Natural killer cell (primary cell): ENCODE data around the gene C1QBP. TPM values are rescaled to one million over a fixed set of nuclear protein-coding genes. Genes with fewer than 3 reads are reported as not detected.
"Not testable (repeated sequence)": the region's sequence is repeated elsewhere in the genome, so short reads cannot be mapped to it uniquely, and the experiment has no call there.

Experiments
- ATAC-seq, 3 donors: fragments of 150-1000 bp in 2 of 3; fragments of 200-7000 bp in 1 of 3; cut with Tn5 transposase; 1 replicate in 1 of 3; 2 replicates in 2 of 3; pipeline ENCODE4 v1.10.0; 2021; ENCODE audit warnings: mild to moderate bottlenecking in 2 of 3, moderate library complexity in 2 of 3
- DNase-seq, 2 donors: peaks; one replicate each; pipeline versions ENCODE4 v3.0.0 to v3.0.0-alpha.2; 2013 to 2021; ENCODE audit warnings: mixed read lengths in 1 of 2
- H3K27ac ChIP-seq: one replicate; pipeline ENCODE4 v1.5.1; 2013; ENCODE audit warnings: mild to moderate bottlenecking, low read length
- H3K27me3 ChIP-seq: one replicate; pipeline ENCODE4 v1.6.1; 2013; ENCODE audit warnings: low read length; ENCODE audit not compliant: control insufficient read depth, insufficient read depth
- H3K36me3 ChIP-seq: one replicate; pipeline ENCODE4 v1.6.1; 2013; ENCODE audit warnings: low read length; ENCODE audit not compliant: control insufficient read depth, insufficient read depth
- H3K4me1 ChIP-seq: one replicate; pipeline ENCODE4 v1.6.1; 2013; ENCODE audit warnings: low read length; ENCODE audit not compliant: control insufficient read depth, insufficient read depth
- H3K4me3 ChIP-seq: one replicate; pipeline ENCODE4 v1.5.1; 2013; ENCODE audit warnings: low read length
- H3K9me3 ChIP-seq: one replicate; pipeline ENCODE4 v1.6.1; 2013; ENCODE audit warnings: low read length; ENCODE audit not compliant: control insufficient read depth, insufficient read depth
- H3K27ac Mint-ChIP-seq, 2 donors: one replicate each; pipeline ENCODE4 v1.8.0; 2022; ENCODE audit warnings: mild to moderate bottlenecking in 2 of 2, mixed read lengths in 2 of 2, moderate library complexity in 1 of 2
- H3K27me3 Mint-ChIP-seq, 2 donors: one replicate each; pipeline ENCODE4 v1.8.0; 2022; ENCODE audit warnings: low read depth in 2 of 2, mixed read lengths in 2 of 2
- H3K36me3 Mint-ChIP-seq: one replicate; pipeline ENCODE4 v1.8.0; 2022; ENCODE audit warnings: mixed read lengths
- H3K4me1 Mint-ChIP-seq, 2 donors: one replicate each; pipeline ENCODE4 v1.8.0; 2022; ENCODE audit warnings: mixed read lengths in 2 of 2
- H3K4me3 Mint-ChIP-seq: one replicate; pipeline ENCODE4 v1.8.0; 2022; ENCODE audit warnings: mild to moderate bottlenecking, moderate library complexity, mixed read lengths
- H3K9me3 Mint-ChIP-seq, 2 donors: one replicate each; pipeline ENCODE4 v1.8.0; 2022; ENCODE audit warnings: mixed read lengths in 2 of 2
- WGBS: methylation state at CpG from one replicate; pipeline ENCODE4 v1.1.7; 2013; ENCODE audit warnings: missing lambda C conversion rate; ENCODE audit not compliant: insufficient coverage; 5-methylcytosine and 5-hydroxymethylcytosine counted together
- intact Hi-C: fragments of 100-400 bp; cut with micrococcal nuclease; formaldehyde crosslinking; loops from one replicate; pipeline ENCODE4 v1.14.2; 2022
- total RNA-seq, 4 donors: library from RNA; stranded (reverse); fragments of 120-200 nt in 1 of 4; gene quantifications; one replicate each; pipeline versions ENCODE4 v1.2.3 to v1.2.4, GENCODE V29; 2013 to 2022
- TF ChIP-seq, protein P1 (sequence below): fragments of 200-600 bp; IDR thresholded peaks from one replicate; pipeline ENCODE4 v1.8.0; 2022; ENCODE audit warnings: antibody characterized with exemption

The C1QBP gene
- total RNA-seq, 3 donors from 2014 or later (not counting 1 experiment from before 2014, with no cell fraction given): 38.1 to 40.8 (median 40.0) TPM

DNA sequence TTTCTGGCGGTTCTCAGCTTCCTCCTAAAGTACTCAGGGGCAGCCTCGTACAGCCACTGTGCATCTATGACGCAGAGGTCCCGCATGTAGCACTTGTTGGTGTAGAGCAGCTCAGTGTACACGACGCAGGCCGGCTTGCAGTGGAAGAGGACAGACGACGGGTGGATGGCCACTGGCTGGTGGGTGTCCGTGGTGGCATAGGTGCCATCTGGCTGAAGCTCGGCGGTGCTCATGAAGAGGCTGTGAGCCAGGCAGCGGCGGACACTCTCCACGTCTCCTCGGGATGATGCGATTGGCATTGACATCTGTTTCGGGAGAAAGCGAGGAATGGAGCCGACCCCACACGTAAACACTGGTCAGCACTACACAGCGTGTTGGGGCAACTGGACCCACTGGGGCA is 5.3 kb upstream of the C1QBP start:
- intact Hi-C loops: no loop called here
- 92% methylated on average over 22 of the region's 22 CpGs for WGBS
- H3K27ac Mint-ChIP-seq: no peak overlapping the region

DNA sequence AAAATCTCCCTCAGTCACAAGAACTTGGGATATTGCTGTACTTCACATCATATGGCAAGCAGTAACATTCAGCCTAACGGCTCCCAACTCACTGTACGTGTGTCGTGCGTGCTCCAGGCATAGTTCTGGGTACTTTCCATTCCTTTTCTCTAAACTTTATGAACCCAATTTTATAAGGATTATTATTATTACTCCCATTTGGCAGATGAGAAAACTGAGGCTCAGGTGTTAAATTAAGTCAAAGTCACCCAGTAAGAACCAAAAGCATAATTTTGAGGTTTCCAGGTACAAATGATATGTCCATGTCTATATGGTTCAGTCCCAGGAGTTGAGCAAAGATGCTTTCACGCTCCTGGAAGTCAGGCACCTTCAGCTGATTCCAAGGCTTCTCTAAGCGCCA is 4.8 kb upstream of the C1QBP start:
- TF ChIP-seq, protein P1, sequence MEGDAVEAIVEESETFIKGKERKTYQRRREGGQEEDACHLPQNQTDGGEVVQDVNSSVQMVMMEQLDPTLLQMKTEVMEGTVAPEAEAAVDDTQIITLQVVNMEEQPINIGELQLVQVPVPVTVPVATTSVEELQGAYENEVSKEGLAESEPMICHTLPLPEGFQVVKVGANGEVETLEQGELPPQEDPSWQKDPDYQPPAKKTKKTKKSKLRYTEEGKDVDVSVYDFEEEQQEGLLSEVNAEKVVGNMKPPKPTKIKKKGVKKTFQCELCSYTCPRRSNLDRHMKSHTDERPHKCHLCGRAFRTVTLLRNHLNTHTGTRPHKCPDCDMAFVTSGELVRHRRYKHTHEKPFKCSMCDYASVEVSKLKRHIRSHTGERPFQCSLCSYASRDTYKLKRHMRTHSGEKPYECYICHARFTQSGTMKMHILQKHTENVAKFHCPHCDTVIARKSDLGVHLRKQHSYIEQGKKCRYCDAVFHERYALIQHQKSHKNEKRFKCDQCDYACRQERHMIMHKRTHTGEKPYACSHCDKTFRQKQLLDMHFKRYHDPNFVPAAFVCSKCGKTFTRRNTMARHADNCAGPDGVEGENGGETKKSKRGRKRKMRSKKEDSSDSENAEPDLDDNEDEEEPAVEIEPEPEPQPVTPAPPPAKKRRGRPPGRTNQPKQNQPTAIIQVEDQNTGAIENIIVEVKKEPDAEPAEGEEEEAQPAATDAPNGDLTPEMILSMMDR: no peak
- 97% methylated on average over 6 of the region's 6 CpGs for WGBS

More for the DNA sequence above, 5.3 kb upstream of the C1QBP start:
- Histone ChIP-seq H3K27ac (no peak overlapping the region), H3K27me3 (no peaks in the 10 kb centered on the region), H3K36me3 (peaks cover 43% of the 10 kb centered on the region), H3K4me1 (peaks cover 5% of the 10 kb centered on the region), H3K9me3 (no peaks in the 10 kb centered on the region), H3K4me3 (no peak overlapping the region)
- Mint-ChIP-seq H3K9me3 (no peaks in the 10 kb centered on the region), H3K4me3 (no peak overlapping the region), H3K36me3 (peaks cover 7% of the 10 kb centered on the region), H3K4me1 (peaks cover 5 to 6% of the 10 kb centered on the region in 2 donors), H3K27me3 (no peaks in the 10 kb centered on the region)
- TF ChIP-seq, protein P1: no peak
- ATAC-seq (no peak), DNase-seq (no peak)

DNA sequence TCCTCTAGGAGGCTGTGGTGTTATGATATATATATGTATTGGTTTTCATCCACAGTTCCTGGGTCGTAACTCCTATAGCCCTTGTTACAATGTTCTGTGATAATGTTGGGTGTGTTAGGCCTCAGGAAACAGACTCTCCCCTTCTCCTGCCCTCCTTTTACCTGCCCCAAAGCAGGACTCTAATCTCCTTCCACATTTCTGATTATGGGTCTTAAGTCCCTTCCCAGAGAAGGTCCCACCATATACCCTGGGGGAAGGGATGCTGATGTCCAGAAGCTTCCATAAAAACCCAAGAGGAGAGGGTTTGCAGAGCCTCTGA is 450 bp upstream of the C1QBP start:
- TF ChIP-seq, protein P1: peak; percentile 62
- peak overlapping the region; percentile 19 for H3K4me3 ChIP-seq
- peaks cover 13% of the 10 kb centered on the region for H3K4me1 ChIP-seq
- peak overlapping the region; percentile 81 to 92 for H3K27ac Mint-ChIP-seq
- peak overlapping the region; percentile 81 for H3K4me3 Mint-ChIP-seq
- H3K27ac ChIP-seq: peak overlapping the region; percentile 70
- DNase-seq: no peak
- no peaks in the 10 kb centered on the region for H3K27me3 ChIP-seq
- H3K36me3 Mint-ChIP-seq: no peaks in the 10 kb centered on the region
- peaks cover 23% of the 10 kb centered on the region for H3K36me3 ChIP-seq
- no peaks in the 10 kb centered on the region for H3K9me3 ChIP-seq
- peaks cover 19 to 27% of the 10 kb centered on the region in 2 donors for H3K4me1 Mint-ChIP-seq
- intact Hi-C loops: loop anchor here (1.0 to 10.0 kb wide), 4 partner anchors 20 to 325 kb away; partner anchors contain the start of genes NUP88, USP6 and ZNF232
- WGBS: no CpG with 5 or more reads among the region's 1 CpG
- ATAC-seq: no peak
- H3K9me3 Mint-ChIP-seq: no peaks in the 10 kb centered on the region
- no peaks in the 10 kb centered on the region for H3K27me3 Mint-ChIP-seq

More for the DNA sequence above, 4.8 kb upstream of the C1QBP start:
- ATAC-seq (no peak), DNase-seq (no peak)
- no peak overlapping the region for H3K27ac Mint-ChIP-seq
- Histone ChIP-seq H3K4me1 (peaks cover 6% of the 10 kb centered on the region), H3K27me3 (no peaks in the 10 kb centered on the region), H3K4me3 (no peak overlapping the region), H3K9me3 (no peaks in the 10 kb centered on the region), H3K36me3 (peaks cover 43% of the 10 kb centered on the region), H3K27ac (no peak overlapping the region)
- intact Hi-C loops: no loop called here
- H3K36me3 Mint-ChIP-seq: peaks cover 7% of the 10 kb centered on the region
- no peaks in the 10 kb centered on the region for H3K9me3 Mint-ChIP-seq
- peaks cover 7 to 8% of the 10 kb centered on the region in 2 donors for H3K4me1 Mint-ChIP-seq
- H3K27me3 Mint-ChIP-seq: no peaks in the 10 kb centered on the region
- H3K4me3 Mint-ChIP-seq: no peak overlapping the region

DNA sequence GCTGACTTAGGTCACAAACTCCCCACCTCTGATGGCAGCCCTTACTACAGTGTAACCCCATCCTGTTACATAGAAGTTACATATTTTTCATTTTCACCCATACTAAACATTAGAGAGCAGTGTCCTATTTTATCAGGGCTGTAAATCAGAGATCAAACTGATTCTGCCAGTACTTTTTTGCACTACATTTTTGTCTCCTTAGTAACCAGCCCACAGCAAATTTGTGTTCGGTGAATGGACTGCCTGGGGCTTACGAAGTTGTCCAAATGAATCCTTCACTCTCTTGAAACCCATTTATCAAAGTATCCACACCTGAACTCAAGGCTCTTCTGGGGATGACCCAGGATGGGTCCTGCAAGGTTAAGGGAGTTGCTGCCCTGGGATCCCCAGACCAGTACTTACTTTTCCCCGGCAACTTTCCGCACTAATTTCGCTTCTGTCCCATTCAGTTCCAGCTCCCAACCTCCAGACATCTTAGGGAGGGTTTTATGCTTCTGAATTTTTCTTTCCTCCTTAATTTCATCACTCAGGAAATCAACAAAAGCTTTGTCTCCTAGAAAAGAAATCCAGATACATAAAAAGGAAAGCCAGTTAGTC is 1.1 kb downstream of the C1QBP start:
- no peaks in the 10 kb centered on the region for H3K36me3 Mint-ChIP-seq
- ATAC-seq (no peak), DNase-seq (peak in 1 of 2 donors; percentile 20)
- Histone ChIP-seq H3K4me3 (no peak overlapping the region), H3K36me3 (peaks cover 26% of the 10 kb centered on the region), H3K27ac (no peak overlapping the region), H3K9me3 (no peaks in the 10 kb centered on the region), H3K4me1 (peaks cover 13% of the 10 kb centered on the region), H3K27me3 (no peaks in the 10 kb centered on the region)
- H3K27ac Mint-ChIP-seq: peak overlapping the region; percentile 75 to 92
- TF ChIP-seq, protein P1: no peak
- no peaks in the 10 kb centered on the region for H3K9me3 Mint-ChIP-seq
- intact Hi-C loops: loop anchor here (2.0 to 10.0 kb wide), 2 partner anchors 241 to 323 kb away; partner anchors contain the start of genes USP6 and ZNF232
- peaks cover 19 to 27% of the 10 kb centered on the region in 2 donors for H3K4me1 Mint-ChIP-seq
- H3K4me3 Mint-ChIP-seq: peak overlapping the region; percentile 81
- no peaks in the 10 kb centered on the region for H3K27me3 Mint-ChIP-seq
- 61% methylated on average over 5 of the region's 5 CpGs for WGBS

DNA sequence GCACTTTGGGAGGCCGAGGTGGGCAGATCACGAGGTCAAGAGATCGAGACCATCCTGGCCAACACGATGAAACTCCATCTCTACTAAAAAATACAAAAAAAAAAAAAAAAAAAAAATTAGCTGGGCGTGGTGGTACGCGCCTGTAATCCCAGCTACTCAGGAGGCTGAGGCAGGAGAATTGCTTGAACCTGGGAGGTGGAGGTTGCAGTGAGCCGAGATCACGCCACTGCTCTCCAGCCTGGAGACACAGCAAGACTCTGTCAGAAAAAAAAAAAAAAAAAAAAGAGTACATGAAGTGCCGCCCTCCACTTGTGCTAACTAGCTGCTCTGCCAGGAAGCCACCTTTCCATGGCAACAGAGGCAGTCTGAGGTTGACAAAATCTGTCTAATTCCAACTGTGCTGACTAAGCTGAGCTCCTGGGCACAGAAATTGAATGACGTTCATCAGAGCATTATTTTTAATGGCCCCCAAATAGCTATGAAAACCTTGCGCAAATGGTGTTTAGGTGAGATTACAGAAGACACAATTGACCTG is 3.1 kb downstream of the C1QBP start:
- H3K9me3 Mint-ChIP-seq, H3K36me3 Mint-ChIP-seq, H3K9me3 ChIP-seq, H3K27ac ChIP-seq, H3K27me3 Mint-ChIP-seq, H3K27ac Mint-ChIP-seq, ATAC-seq, H3K4me3 ChIP-seq, H3K27me3 ChIP-seq, DNase-seq: not testable (repeated sequence)
- Mint-ChIP-seq H3K4me3 (peak overlapping the region; percentile 17), H3K4me1 (peaks cover 24 to 32% of the 10 kb centered on the region in 2 donors)
- intact Hi-C loops: loop anchor here (10.0 kb wide), 1 partner anchor 321 kb away; the partner anchor contains the start of genes USP6 and ZNF232
- WGBS: 87% methylated on average over 7 of the region's 12 CpGs
- H3K36me3 ChIP-seq: peaks cover 43% of the 10 kb centered on the region
- peaks cover 13% of the 10 kb centered on the region for H3K4me1 ChIP-seq
